Karpas-422 (cell line): ENCODE measurements around the gene AP1S1. TPM values are rescaled to one million over a fixed set of nuclear protein-coding genes. Genes with fewer than 3 reads are reported as not detected.

Source experiments
- DNase-seq: peaks from one replicate; pipeline ENCODE4 v3.0.0-alpha.2; 2015
- H2AFZ ChIP-seq: fragments of 200-600 bp; sonication (generic); 2 replicates; pipeline ENCODE4 v1.6.1; 2014; ENCODE audit warnings: antibody characterized with exemption, low read length, mixed read lengths
- H3K27ac ChIP-seq: fragments of 200-600 bp; sonication (generic); 2 replicates; pipeline ENCODE4 v1.5.1; 2014; ENCODE audit warnings: mild to moderate bottlenecking, low read length, moderate library complexity
- H3K27me3 ChIP-seq: fragments of 200-600 bp; sonication (generic); 2 replicates; pipeline ENCODE4 v1.6.1; 2014; ENCODE audit warnings: low read length, mixed read lengths
- H3K36me3 ChIP-seq: fragments of 200-600 bp; sonication (generic); 2 replicates; pipeline ENCODE4 v1.6.1; 2014; ENCODE audit warnings: low read length, mixed read lengths; ENCODE audit not compliant: insufficient read depth
- H3K4me1 ChIP-seq: fragments of 200-600 bp; sonication (generic); 2 replicates; pipeline ENCODE4 v1.6.1; 2014; ENCODE audit warnings: mild to moderate bottlenecking, low read length, mixed read lengths
- H3K4me2 ChIP-seq: fragments of 200-600 bp; sonication (generic); 2 replicates; pipeline ENCODE4 v1.6.1; 2014; ENCODE audit warnings: low read length, low read depth, mild to moderate bottlenecking; ENCODE audit not compliant: poor library complexity, severe bottlenecking
- H3K4me3 ChIP-seq: fragments of 200-600 bp; sonication (generic); 2 replicates; pipeline ENCODE4 v1.5.1; 2014; ENCODE audit warnings: mild to moderate bottlenecking, antibody characterized with exemption, low read length, mixed read lengths
- H3K79me2 ChIP-seq: fragments of 200-600 bp; sonication (generic); 2 replicates; pipeline ENCODE4 v1.6.1; 2014; ENCODE audit warnings: mild to moderate bottlenecking, low read length, mixed read lengths
- H3K9ac ChIP-seq: fragments of 200-600 bp; sonication (generic); 2 replicates; pipeline ENCODE4 v1.6.0; 2014; ENCODE audit warnings: low read length
- H3K9me2 ChIP-seq: fragments of 200-600 bp; sonication (generic), shearing (Covaris generic); replicated peaks from 2 replicates; pipeline ENCODE4 v1.6.0; 2014; ENCODE audit warnings: mild to moderate bottlenecking, low read length, moderate library complexity; ENCODE audit not compliant: insufficient read depth
- H3K9me3 ChIP-seq: fragments of 300-700, 200-600 bp; sonication (generic); 2 replicates; pipeline ENCODE4 v1.6.1; 2014; ENCODE audit warnings: low read length, mixed read lengths
- H4K20me1 ChIP-seq: fragments of 200-600 bp; sonication (generic); 2 replicates; pipeline ENCODE4 v1.6.1; 2014; ENCODE audit warnings: mild to moderate bottlenecking, antibody characterized with exemption, low read length, low read depth; ENCODE audit not compliant: insufficient read depth
- total RNA-seq: library from RNA; depleted of rRNA; stranded (reverse); fragments of >200 nt; shearing (Covaris generic); gene quantifications from 2 replicates; pipeline ENCODE4 v1.2.3, GENCODE V29; 2014; ENCODE audit warnings: low replicate concordance

AP1S1 gene
- total RNA-seq, 1 experiment from 2014 or later, result 150 TPM

- Histone ChIP-seq H3K4me1 (peaks cover 26% of the 10 kb centered on the region), H3K27ac (no peak overlapping the region), H3K4me3 (no peak overlapping the region), H3K27me3 (no peaks in the 10 kb centered on the region), H4K20me1 (peaks cover 25% of the 10 kb centered on the region), H3K36me3 (no peaks in the 10 kb centered on the region), H3K79me2 (0 out of 2 replicates have a peak, but pooled peaks cover under 1% of the 10 kb centered on the region), H3K4me2 (peak overlapping the region; percentile 22), H3K9me2 (no peaks in the 10 kb centered on the region), H3K9ac (no peak overlapping the region), H2AFZ (no peak overlapping the region), H3K9me3 (no peaks in the 10 kb centered on the region)
- peak; percentile 54 for DNase-seq
Observed at GRCh38 chr7:101169110-101169837, 15.0 kb downstream of the AP1S1 start.

GRCh38 chr7:101169838-101170551 is 15.7 kb downstream of the AP1S1 start:
- Histone ChIP-seq H3K4me1 (peaks cover 19% of the 10 kb centered on the region), H3K9me2 (no peaks in the 10 kb centered on the region), H3K27ac (no peak overlapping the region), H3K36me3 (no peaks in the 10 kb centered on the region), H3K79me2 (no peaks in the 10 kb centered on the region), H2AFZ (no peak overlapping the region), H3K9ac (no peak overlapping the region), H3K4me3 (no peak overlapping the region), H4K20me1 (peaks cover 18% of the 10 kb centered on the region), H3K4me2 (peak overlapping the region; percentile 22), H3K9me3 (no peaks in the 10 kb centered on the region), H3K27me3 (no peaks in the 10 kb centered on the region)
- DNase-seq, result peak; percentile 92

GRCh38 chr7:101170617-101171441 is 16.6 kb downstream of the AP1S1 start:
- Histone ChIP-seq H3K9me3 (no peaks in the 10 kb centered on the region), H3K36me3 (no peaks in the 10 kb centered on the region), H3K4me1 (peaks cover 12% of the 10 kb centered on the region), H3K9me2 (no peaks in the 10 kb centered on the region), H3K9ac (no peak overlapping the region), H4K20me1 (peaks cover 13% of the 10 kb centered on the region; the same call in 1 of the 2 replicates), H3K27ac (no peak overlapping the region), H3K4me3 (no peak overlapping the region), H2AFZ (no peak overlapping the region), H3K79me2 (no peaks in the 10 kb centered on the region), H3K4me2 (no peak overlapping the region), H3K27me3 (no peaks in the 10 kb centered on the region)
- DNase-seq, result no peak

- DNase-seq, result no peak
- Histone ChIP-seq H3K9ac (no peak overlapping the region), H3K9me3 (no peaks in the 10 kb centered on the region), H3K36me3 (no peaks in the 10 kb centered on the region), H3K79me2 (no peaks in the 10 kb centered on the region), H3K4me3 (no peak overlapping the region), H2AFZ (no peak overlapping the region), H3K27me3 (no peaks in the 10 kb centered on the region), H3K4me2 (no peak overlapping the region), H4K20me1 (peaks cover 8% of the 10 kb centered on the region; the same call in 1 of the 2 replicates), H3K27ac (no peak overlapping the region), H3K4me1 (peaks cover 9% of the 10 kb centered on the region), H3K9me2 (no peaks in the 10 kb centered on the region)
Observed at GRCh38 chr7:101171442-101171837, 17.2 kb downstream of the AP1S1 start.

- H4K20me1 ChIP-seq, result peaks cover 5% of the 10 kb centered on the region; the same call in 1 of the 2 replicates
- H3K79me2 ChIP-seq, result no peaks in the 10 kb centered on the region
- H3K9me3 ChIP-seq, result no peaks in the 10 kb centered on the region
- H3K36me3 ChIP-seq, result no peaks in the 10 kb centered on the region
- no peak overlapping the region for H3K27ac ChIP-seq
- no peak overlapping the region for H3K9ac ChIP-seq
- no peak overlapping the region for H2AFZ ChIP-seq
- H3K4me2 ChIP-seq, result no peak overlapping the region
- H3K27me3 ChIP-seq, result no peaks in the 10 kb centered on the region
- no peaks in the 10 kb centered on the region for H3K9me2 ChIP-seq
- peaks cover 9% of the 10 kb centered on the region for H3K4me1 ChIP-seq
- no peak overlapping the region for H3K4me3 ChIP-seq
- no peak for DNase-seq
Observed at GRCh38 chr7:101172005-101172853, 18.0 kb downstream of the AP1S1 start.

GRCh38 chr7:101172854-101173751 is 18.8 kb downstream of the AP1S1 start:
- no peak overlapping the region for H3K27ac ChIP-seq
- H3K9me2 ChIP-seq, result no peaks in the 10 kb centered on the region
- H2AFZ ChIP-seq, result no peak overlapping the region
- no peak overlapping the region for H3K4me3 ChIP-seq
- DNase-seq, result no peak
- H3K4me2 ChIP-seq, result no peak overlapping the region
- H3K4me1 ChIP-seq, result peaks cover 9% of the 10 kb centered on the region
- H3K79me2 ChIP-seq, result no peaks in the 10 kb centered on the region
- no peaks in the 10 kb centered on the region for H4K20me1 ChIP-seq
- no peaks in the 10 kb centered on the region for H3K9me3 ChIP-seq
- no peaks in the 10 kb centered on the region for H3K27me3 ChIP-seq
- no peaks in the 10 kb centered on the region for H3K36me3 ChIP-seq
- H3K9ac ChIP-seq, result no peak overlapping the region

- peak; percentile 73 for DNase-seq
- Histone ChIP-seq H3K4me3 (no peak overlapping the region), H3K4me1 (peaks cover 9% of the 10 kb centered on the region), H4K20me1 (no peaks in the 10 kb centered on the region), H3K27ac (no peak overlapping the region), H3K36me3 (no peaks in the 10 kb centered on the region), H3K9ac (no peak overlapping the region), H3K4me2 (no peak overlapping the region), H3K27me3 (no peaks in the 10 kb centered on the region), H3K9me3 (no peaks in the 10 kb centered on the region), H3K9me2 (no peaks in the 10 kb centered on the region), H3K79me2 (no peaks in the 10 kb centered on the region), H2AFZ (no peak overlapping the region)
Observed at GRCh38 chr7:101173752-101174244, 19.5 kb downstream of the AP1S1 start.
